IMR-90 (cell line): Measurements from ENCODE around the gene IMP3. TPM values are rescaled to one million over a fixed set of nuclear protein-coding genes. Genes with fewer than 3 reads are reported as not detected.

Source experiments
- polyA plus RNA-seq, 3 experiments: library from polyadenylated mRNA; depleted of rRNA; stranded (reverse); fragments of >200 nt; gene quantifications; 2 replicates each; pipeline ENCODE4 v1.2.3, GENCODE V29; 2012; ENCODE audit warnings: low replicate concordance in 1 of 3
- total RNA-seq: library from RNA; depleted of rRNA; stranded (reverse); fragments of >200 nt; gene quantifications from 2 replicates; pipeline ENCODE4 v1.2.3, GENCODE V29; 2012; rRNA removed

The IMP3 gene
- total and polyA plus RNA-seq, 2 of the 4 experiments (the other 2 are of a cell fraction), result 42.1 to 59.3 TPM

Other genes starting within 250 kb of the IMP3 start
- 25.6 and 31.5 TPM in 2 replicates for gene SIN3A, start 188.5 kb downstream of the IMP3 start, total RNA-seq
- gene SIN3A, start 188.5 kb downstream of the IMP3 start, polyA plus RNA-seq (2012; rRNA removed), result 21.2 and 25.3 TPM in 2 replicates
- 20.0 and 26.5 TPM in 2 replicates for gene PTPN9, start 60.9 kb downstream of the IMP3 start, total RNA-seq
- gene PTPN9, start 60.9 kb downstream of the IMP3 start, polyA plus RNA-seq (2012; rRNA removed), result 26.3 and 38.9 TPM in 2 replicates
- gene SNUPN, start 14.5 kb downstream of the IMP3 start, total RNA-seq, result 23.8 and 28.6 TPM in 2 replicates
- 21.8 and 24.1 TPM in 2 replicates for gene SNUPN, start 14.5 kb downstream of the IMP3 start, polyA plus RNA-seq (2012; rRNA removed)
- 11.9 and 12.7 TPM in 2 replicates for gene SNX33, start 7.7 kb upstream of the IMP3 start, total RNA-seq
- gene SNX33, start 7.7 kb upstream of the IMP3 start, polyA plus RNA-seq (2012; rRNA removed), result 12.5 and 14.6 TPM in 2 replicates
- 12.4 and 14.7 TPM in 2 replicates for gene CSPG4, start 72.6 kb upstream of the IMP3 start, total RNA-seq
- gene CSPG4, start 72.6 kb upstream of the IMP3 start, polyA plus RNA-seq (2012; rRNA removed), result 28.4 and 35.6 TPM in 2 replicates
- 28.9 and 44.2 TPM in 2 replicates for gene UBE2Q2, start 203.2 kb upstream of the IMP3 start, total RNA-seq
- 14.0 and 18.0 TPM in 2 replicates for gene UBE2Q2, start 203.2 kb upstream of the IMP3 start, polyA plus RNA-seq (2012; rRNA removed)